HG02571 (cell line): Measurements from ENCODE around the gene TMED6.

ENCODE experiments used
- ATAC-seq: cut with Tn5 transposase; IDR thresholded peaks from one replicate; pipeline ENCODE4 v1.9.1; 2021; ENCODE audit warnings: mild to moderate bottlenecking, moderate library complexity; ENCODE audit not compliant: unreplicated experiment

The TMED6 gene

GRCh38 chr16:69324585-69325253, 26.9 kb downstream of the TMED6 start:
- no peak for ATAC-seq

DNA sequence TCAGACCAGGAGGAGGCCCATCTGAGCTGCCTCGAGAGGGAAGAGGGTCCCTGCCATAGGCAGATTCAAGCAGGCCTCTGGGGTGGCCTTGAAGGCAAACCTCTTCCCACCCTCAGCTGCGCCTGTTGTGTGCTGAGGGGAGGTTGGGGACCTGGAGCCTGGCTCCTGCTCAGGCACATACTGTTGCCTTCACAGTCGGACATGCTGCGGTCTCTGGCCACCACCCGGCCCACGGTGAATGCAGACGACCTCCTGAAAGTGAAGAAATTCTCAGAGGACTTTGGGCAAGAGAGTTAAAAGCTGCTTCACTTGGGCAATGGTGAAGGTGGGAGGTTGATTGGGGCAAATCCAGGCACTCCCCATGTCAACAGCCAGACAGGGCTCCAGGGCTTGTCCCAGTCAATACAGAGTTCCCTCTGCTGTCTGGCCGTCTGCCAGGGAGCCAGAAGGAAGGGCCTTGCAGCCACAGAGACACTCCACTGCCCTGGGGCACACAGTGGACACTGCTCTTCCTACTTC, 27.5 kb downstream of the TMED6 start:
- no peak for ATAC-seq

GRCh38 chr16:69323415-69323814, 28.2 kb downstream of the TMED6 start:
- ATAC-seq: no peak

- ATAC-seq: no peak
Measured at GRCh38 chr16:69322343-69322742, 29.2 kb downstream of the TMED6 start.

DNA sequence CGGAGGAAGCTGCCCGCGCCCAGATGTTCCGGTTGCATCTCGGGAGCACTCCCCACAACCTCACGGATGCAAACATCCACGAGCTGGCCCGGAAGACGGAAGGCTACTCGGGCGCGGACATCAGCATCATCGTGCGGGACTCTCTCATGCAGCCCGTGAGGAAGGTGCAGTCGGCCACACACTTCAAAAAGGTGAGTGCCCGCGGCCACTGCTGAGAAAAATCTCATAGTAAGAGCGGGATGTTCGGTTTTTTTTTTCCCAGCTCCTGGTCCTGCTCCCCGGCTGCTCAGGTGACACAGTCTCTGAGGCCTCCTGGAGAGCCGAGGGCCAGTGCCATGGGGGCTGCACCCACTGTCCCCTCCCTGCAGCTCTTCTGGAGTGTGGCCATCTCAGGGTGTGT, 30.5 kb downstream of the TMED6 start:
- ATAC-seq: no peak

DNA sequence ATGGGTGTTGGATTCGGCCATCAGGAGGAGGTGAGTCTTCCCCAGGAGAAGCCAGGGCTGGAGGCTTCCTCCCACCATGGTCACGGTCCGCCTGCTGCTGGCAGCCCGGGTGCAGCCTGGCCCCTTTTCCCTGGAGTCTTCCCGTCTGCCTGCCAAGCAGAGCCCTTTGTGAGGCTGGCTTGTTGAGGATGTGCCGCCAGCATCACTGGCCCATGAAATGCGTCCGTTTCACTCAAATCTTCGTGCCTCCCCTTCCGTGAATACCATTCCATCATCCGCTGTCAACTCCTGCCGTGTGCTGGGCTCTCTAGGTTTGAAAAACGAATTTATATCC, 30.9 kb downstream of the TMED6 start:
- no peak for ATAC-seq

- ATAC-seq: no peak
Measured at GRCh38 chr16:69319826-69320739, 31.5 kb downstream of the TMED6 start.

GRCh38 chr16:69319381-69319780, 32.2 kb downstream of the TMED6 start:
- ATAC-seq: no peak

GRCh38 chr16:69318911-69319289, 32.7 kb downstream of the TMED6 start:
- ATAC-seq: no peak

DNA sequence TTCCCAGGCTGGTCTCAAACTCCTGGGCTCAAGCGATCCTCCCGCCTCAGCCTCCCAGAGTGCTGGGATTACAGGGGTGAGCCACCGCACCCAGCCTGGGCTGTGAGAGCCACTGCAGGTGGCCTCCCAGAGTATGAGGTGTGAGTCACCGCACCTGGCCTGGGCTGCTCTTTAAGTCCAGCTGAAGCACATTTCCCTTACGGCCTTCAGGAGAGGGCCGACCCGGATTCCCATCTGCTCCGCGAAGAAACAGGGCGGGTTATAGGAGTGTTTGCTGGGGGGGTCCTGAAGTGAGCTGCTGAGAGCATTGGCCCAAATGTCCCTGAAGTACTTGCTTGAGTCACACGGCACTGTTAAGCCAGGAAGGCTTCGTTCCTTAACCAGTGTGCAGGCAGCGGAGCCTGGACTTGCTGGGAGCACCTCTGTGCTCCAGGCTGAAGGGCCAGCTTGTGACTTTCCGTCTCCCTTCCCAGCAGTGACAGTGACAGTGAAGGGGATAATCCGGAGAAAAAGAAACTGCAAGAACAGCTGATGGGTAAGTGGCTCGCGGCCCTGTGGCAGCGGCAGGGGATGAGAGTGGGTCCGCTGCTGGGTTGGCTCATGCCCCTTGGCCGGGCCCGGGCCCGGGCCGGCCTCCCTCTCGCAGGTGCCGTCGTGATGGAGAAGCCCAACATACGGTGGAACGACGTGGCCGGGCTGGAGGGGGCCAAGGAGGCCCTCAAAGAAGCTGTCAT, 33.2 kb downstream of the TMED6 start:
- no peak for ATAC-seq

DNA sequence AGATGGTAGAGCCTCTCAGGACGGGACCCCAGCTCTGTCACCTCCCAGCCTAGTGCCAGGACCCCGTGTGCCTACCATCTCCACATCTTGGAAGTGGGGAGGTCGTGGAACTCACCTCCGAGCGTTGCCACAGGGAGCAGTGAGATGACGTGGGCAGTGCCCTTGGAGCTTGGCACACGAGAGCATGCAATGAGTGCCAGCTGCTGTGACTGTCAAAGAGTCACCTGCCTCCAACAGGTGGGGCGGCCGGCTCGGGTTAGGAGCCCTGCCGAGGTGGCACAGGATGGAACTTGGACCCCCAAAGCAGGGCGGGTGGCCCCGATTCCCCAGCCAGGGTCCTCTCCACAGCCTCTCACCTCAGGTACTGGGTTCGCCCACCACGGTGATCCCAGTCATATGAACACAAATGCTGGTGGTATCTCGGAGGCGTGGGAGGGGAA, 35.0 kb downstream of the TMED6 start:
- no peak for ATAC-seq

- no peak for ATAC-seq
Measured at GRCh38 chr16:69315486-69316311, 35.9 kb downstream of the TMED6 start.

- ATAC-seq: no peak
Measured at GRCh38 chr16:69314534-69314933, 37.1 kb downstream of the TMED6 start.

GRCh38 chr16:69313469-69313868, 38.1 kb downstream of the TMED6 start:
- ATAC-seq: no peak

DNA sequence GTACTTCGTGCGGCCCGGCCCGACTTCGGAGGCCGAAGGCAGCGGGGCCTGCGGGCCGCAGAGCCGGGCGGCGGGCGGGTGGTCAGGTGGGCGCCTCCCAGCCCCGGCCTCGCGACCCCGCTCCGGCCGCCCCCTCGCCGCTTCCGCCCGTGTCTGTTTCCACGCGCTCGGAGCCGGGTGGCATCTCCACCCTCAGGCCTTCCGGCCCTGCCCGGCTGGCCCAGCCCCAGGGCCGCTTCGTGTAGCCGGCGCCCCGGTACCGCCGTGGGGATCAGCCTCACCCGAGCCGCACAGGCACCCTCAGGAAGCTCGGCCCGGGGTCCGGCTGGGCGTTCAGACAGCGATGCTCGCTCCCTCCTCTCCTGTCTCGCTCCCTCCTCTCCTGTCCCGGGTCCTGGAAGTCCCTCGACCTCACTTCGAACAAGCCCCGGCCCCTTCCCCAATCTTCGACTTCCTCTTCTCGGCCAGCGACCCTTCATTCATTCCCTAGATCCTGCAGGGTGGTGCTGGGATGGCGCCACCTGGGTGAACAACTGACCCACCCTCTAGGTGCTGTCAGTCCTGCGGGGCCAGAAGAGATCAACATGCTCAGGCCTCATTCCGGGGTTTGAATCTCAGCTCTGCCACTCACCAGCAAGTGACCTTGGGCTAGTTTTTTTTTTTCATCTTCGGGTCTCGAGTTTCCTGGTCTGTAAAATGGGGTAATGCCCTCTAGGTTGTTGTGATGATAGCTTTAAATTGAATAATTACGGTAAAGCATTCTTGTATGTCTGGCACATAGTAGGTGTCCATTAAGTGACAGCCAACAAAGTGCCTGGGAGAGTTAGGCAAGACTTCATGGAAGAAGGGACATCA, 39.8 kb downstream of the TMED6 start:
- peak; percentile 39 for ATAC-seq

DNA sequence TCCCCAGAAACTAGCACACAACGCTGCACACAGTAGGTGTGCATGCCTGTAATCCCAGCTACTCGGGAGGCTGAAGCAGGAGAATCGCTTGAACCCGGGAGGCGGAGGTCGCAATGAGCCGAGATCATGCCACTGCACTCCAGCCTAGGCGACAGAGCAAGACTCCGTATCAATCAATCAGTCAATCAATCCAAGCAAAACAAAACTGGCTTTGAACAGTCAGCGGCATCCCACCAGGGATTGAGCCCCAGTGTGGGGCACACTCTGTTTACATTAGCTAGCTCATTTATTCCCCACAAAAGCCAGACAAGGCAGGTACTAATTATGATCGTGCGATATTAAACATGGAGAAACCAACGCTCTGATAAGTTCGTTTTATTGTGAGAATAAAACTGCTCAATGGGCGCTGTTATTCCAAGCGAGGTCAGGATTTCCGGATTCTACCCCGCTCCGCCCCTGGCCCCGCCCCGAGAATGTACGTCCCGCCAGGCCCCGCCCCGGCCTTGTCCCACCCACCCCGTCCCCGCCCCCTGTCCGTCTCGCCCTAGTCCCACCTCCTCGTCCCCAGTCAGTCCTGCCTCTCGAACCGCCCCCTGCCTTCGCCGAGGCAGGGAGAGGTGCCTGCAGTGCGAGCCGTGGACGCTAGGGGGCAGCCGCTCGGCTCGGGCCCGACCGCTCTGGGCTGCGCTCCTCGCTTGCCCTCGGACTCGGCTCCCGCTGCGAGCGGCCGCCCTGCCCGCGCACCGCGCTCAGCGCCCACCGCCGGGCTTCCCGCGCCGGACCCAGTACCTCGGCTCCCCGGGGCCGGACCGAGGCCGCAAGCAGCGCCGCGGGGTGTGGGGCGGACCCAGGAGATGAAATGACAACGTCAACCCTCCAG, 40.7 kb downstream of the TMED6 start, which contains the start of gene VPS4A:
TSS of gene VPS4A (plus strand) at position 698 of the 880 bp plus-strand sequence. CDS start at position 860, 162 bp downstream.
- peak; percentile 91 for ATAC-seq

- no peak for ATAC-seq
Measured at GRCh38 chr16:69309316-69309715, 42.3 kb downstream of the TMED6 start.

DNA sequence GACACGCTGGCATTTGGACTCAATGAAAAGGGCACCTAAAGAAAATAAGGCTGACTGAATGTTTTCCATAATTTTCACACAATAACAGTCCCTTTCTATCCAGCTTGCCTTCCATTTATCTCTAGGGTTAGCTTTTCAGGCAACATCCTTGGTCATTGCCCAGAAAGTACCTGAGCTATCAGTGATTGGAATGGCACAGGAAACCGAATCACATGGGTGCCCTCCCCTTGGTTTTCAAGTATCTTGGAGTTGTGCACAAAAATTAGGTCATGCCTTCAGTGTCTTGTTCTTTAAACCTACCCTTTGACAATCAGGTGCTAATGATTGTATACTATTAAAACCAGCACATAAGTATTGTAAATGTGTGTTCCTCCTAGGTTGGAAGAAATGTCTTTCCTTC, 43.7 kb downstream of the TMED6 start:
- no peak for ATAC-seq

GRCh38 chr16:69307091-69307490, 44.5 kb downstream of the TMED6 start:
- ATAC-seq: no peak
